Trophoblast cell (in vitro differentiated cells and primary cell): ENCODE measurements around the gene ADAMTSL5.
A peak's percentile ranks its signal among the peaks of the same experiment; 100 is the strongest.

Experiments used
- DNase-seq, 2 donors: peaks; one replicate each; pipeline ENCODE4 v3.0.0-alpha.2; 2016
- H2AFZ ChIP-seq: 2 replicates; pipeline ENCODE4 v1.6.1; 2013; ENCODE audit warnings: low read length, moderate library complexity, mild to moderate bottlenecking; ENCODE audit not compliant: insufficient read depth, poor library complexity
- H2AK5ac ChIP-seq: 2 replicates; pipeline ENCODE4 v1.6.1; 2013; ENCODE audit warnings: mild to moderate bottlenecking, low read length
- H2BK120ac ChIP-seq: 2 replicates; pipeline ENCODE4 v1.6.1; 2013; ENCODE audit warnings: low read length, mild to moderate bottlenecking, moderate library complexity; ENCODE audit not compliant: insufficient read depth, poor library complexity
- H2BK12ac ChIP-seq: 2 replicates; pipeline ENCODE4 v1.6.1; 2013; ENCODE audit warnings: mild to moderate bottlenecking, low read length, moderate library complexity
- H2BK5ac ChIP-seq: 2 replicates; pipeline ENCODE4 v1.6.1; 2013; ENCODE audit warnings: low read length, low read depth, moderate library complexity, mild to moderate bottlenecking; ENCODE audit not compliant: poor library complexity
- H3K14ac ChIP-seq: 2 replicates; pipeline ENCODE4 v1.6.1; 2013; ENCODE audit warnings: mild to moderate bottlenecking, low read length
- H3K18ac ChIP-seq: 2 replicates; pipeline ENCODE4 v1.6.1; 2013; ENCODE audit warnings: mild to moderate bottlenecking, low read length
- H3K23ac ChIP-seq: 2 replicates; pipeline ENCODE4 v1.6.1; 2013; ENCODE audit warnings: low read length
- H3K27ac ChIP-seq: 2 replicates; pipeline ENCODE4 v1.5.1; 2013; ENCODE audit warnings: low read depth, mild to moderate bottlenecking, inconsistent platforms, low read length, moderate library complexity
- H3K27me3 ChIP-seq: 2 replicates; pipeline ENCODE4 v1.6.1; 2013; ENCODE audit warnings: inconsistent platforms, mild to moderate bottlenecking, low read length, moderate library complexity; ENCODE audit not compliant: insufficient read depth
- H3K36me3 ChIP-seq, 2 experiments: 1 replicate in 1 of 2; 2 replicates in 1 of 2; pipeline ENCODE4 v1.6.1; 2013; ENCODE audit warnings: low read length in 2 of 2, mild to moderate bottlenecking in 2 of 2, moderate library complexity in 1 of 2; ENCODE audit not compliant: insufficient read depth in 2 of 2, control insufficient read depth in 1 of 2
- H3K4ac ChIP-seq: 2 replicates; pipeline ENCODE4 v1.6.1; 2013; ENCODE audit warnings: low read depth, mild to moderate bottlenecking, low read length, moderate library complexity
- H3K4me1 ChIP-seq, 2 experiments: 1 replicate in 1 of 2; 2 replicates in 1 of 2; pipeline ENCODE4 v1.6.1; 2013; ENCODE audit warnings: low read length in 2 of 2, mild to moderate bottlenecking in 2 of 2, moderate library complexity in 1 of 2; ENCODE audit not compliant: insufficient read depth in 2 of 2, control insufficient read depth in 1 of 2
- H3K4me2 ChIP-seq: 2 replicates; pipeline ENCODE4 v1.6.1; 2013; ENCODE audit warnings: inconsistent platforms, mild to moderate bottlenecking, low read length, moderate library complexity
- H3K4me3 ChIP-seq: 2 replicates; pipeline ENCODE4 v1.5.1; 2013; ENCODE audit warnings: mild to moderate bottlenecking, low read depth, low read length, inconsistent platforms
- H3K79me1 ChIP-seq: one replicate; pipeline ENCODE4 v1.6.1; 2013; ENCODE audit warnings: low read length
- H3K79me2 ChIP-seq: 2 replicates; pipeline ENCODE4 v1.6.1; 2013; ENCODE audit warnings: low read length, mild to moderate bottlenecking; ENCODE audit not compliant: control insufficient read depth, insufficient read depth, poor library complexity
- H3K9ac ChIP-seq: 2 replicates; pipeline ENCODE4 v1.6.1; 2013; ENCODE audit warnings: mild to moderate bottlenecking, low read length
- H3K9me3 ChIP-seq: 2 replicates; pipeline ENCODE4 v1.6.1; 2013; ENCODE audit warnings: low read depth, mild to moderate bottlenecking, control low read depth, inconsistent platforms, low read length; ENCODE audit not compliant: insufficient read depth
- H4K12ac ChIP-seq: 2 replicates; pipeline ENCODE4 v1.6.1; 2013; ENCODE audit warnings: low read depth, mild to moderate bottlenecking, low read length, moderate library complexity
- H4K8ac ChIP-seq: 2 replicates; pipeline ENCODE4 v1.6.1; 2013; ENCODE audit warnings: low read depth, mild to moderate bottlenecking, low read length, moderate library complexity
- H4K91ac ChIP-seq: one replicate; pipeline ENCODE4 v1.6.1; 2013; ENCODE audit warnings: low read depth, mild to moderate bottlenecking, low read length, moderate library complexity
- WGBS: extraction: QIAGEN DNeasy Blood & Tissue Kit; methylation state at CpG from one replicate; pipeline ENCODE4 v1.1.7; 2013; ENCODE audit warnings: missing lambda C conversion rate; ENCODE audit not compliant: insufficient read length, insufficient coverage; ENCODE audit errors: extremely low coverage; 5-methylcytosine and 5-hydroxymethylcytosine counted together

The ADAMTSL5 gene

DNA sequence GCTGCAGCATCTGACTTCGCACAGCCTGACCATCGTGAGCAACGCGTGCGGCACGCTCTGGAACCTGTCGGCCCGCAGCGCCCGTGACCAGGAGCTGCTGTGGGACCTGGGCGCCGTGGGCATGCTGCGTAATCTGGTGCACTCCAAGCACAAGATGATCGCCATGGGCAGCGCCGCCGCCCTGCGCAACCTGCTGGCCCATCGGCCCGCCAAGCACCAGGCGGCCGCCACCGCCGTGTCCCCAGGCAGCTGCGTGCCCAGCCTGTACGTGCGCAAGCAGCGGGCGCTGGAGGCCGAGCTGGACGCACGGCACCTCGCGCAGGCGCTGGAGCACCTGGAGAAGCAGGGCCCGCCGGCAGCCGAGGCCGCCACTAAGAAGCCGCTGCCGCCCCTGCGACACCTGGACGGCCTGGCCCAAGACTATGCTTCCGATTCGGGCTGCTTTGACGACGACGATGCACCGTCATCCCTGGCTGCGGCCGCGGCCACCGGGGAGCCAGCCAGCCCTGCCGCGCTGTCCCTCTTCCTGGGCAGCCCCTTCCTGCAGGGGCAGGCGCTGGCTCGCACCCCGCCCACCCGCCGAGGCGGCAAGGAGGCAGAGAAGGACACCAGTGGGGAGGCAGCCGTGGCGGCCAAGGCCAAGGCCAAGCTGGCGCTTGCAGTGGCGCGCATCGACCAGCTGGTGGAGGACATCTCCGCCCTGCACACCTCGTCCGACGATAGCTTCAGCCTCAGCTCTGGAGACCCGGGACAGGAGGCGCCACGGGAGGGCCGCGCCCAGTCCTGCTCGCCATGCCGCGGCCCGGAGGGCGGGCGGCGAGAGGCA lies 47.4 kb downstream of the ADAMTSL5 start:
- Histone ChIP-seq H4K8ac (no peak overlapping the region), H3K9ac (no peak overlapping the region), H3K79me2 (no peaks in the 10 kb centered on the region), H3K18ac (no peak overlapping the region), H3K27me3 (peaks cover 55% of the 10 kb centered on the region), H3K4ac (no peak overlapping the region), H3K36me3 (peaks cover 0 to under 1% of the 10 kb centered on the region in 2 experiments), H3K27ac (no peak overlapping the region), H4K12ac (no peak overlapping the region), H3K4me1 (peaks cover 4 to 11% of the 10 kb centered on the region in 2 experiments), H2BK12ac (no peak overlapping the region), H2BK120ac (no peak overlapping the region), H3K14ac (no peak overlapping the region), H2AK5ac (no peak overlapping the region), H3K4me2 (no peak overlapping the region), H2AFZ (no peak overlapping the region), H3K23ac (no peak overlapping the region), H3K4me3 (no peak overlapping the region), H3K9me3 (peaks cover 24% of the 10 kb centered on the region), H3K79me1 (no peaks in the 10 kb centered on the region), H2BK5ac (no peak overlapping the region), H4K91ac (no peak overlapping the region)
- DNase-seq: peak; percentile 33 to 58
- no CpG with 5 or more reads among the region's 83 CpGs for WGBS

- H2BK12ac ChIP-seq: no peak overlapping the region
- no peak overlapping the region for H3K14ac ChIP-seq
- no peak overlapping the region for H3K23ac ChIP-seq
- peaks cover 0 to 3% of the 10 kb centered on the region in 2 experiments for H3K4me1 ChIP-seq
- no peak overlapping the region for H2AFZ ChIP-seq
- no peak overlapping the region for H4K91ac ChIP-seq
- no peak overlapping the region for H3K4ac ChIP-seq
- H3K79me2 ChIP-seq: no peaks in the 10 kb centered on the region
- H3K9me3 ChIP-seq: peaks cover 18% of the 10 kb centered on the region
- H3K4me2 ChIP-seq: no peak overlapping the region
- WGBS: no CpG with 5 or more reads among the region's 24 CpGs
- no peak for DNase-seq
- H4K8ac ChIP-seq: no peak overlapping the region
- no peak overlapping the region for H4K12ac ChIP-seq
- H2AK5ac ChIP-seq: no peak overlapping the region
- H3K27me3 ChIP-seq: peaks cover 20% of the 10 kb centered on the region
- no peak overlapping the region for H2BK120ac ChIP-seq
- H3K79me1 ChIP-seq: no peaks in the 10 kb centered on the region
- H3K36me3 ChIP-seq: peaks cover 3 to 5% of the 10 kb centered on the region in 2 experiments
- H3K4me3 ChIP-seq: no peak overlapping the region
- no peak overlapping the region for H3K9ac ChIP-seq
- H2BK5ac ChIP-seq: no peak overlapping the region
- H3K18ac ChIP-seq: no peak overlapping the region
- H3K27ac ChIP-seq: no peak overlapping the region
Measured at GRCh38 chr19:1461862-1462261, 51.0 kb downstream of the ADAMTSL5 start.

GRCh38 chr19:1460033-1460995 lies 52.5 kb downstream of the ADAMTSL5 start:
- peaks cover 3 to 5% of the 10 kb centered on the region in 2 experiments for H3K36me3 ChIP-seq
- no peak overlapping the region for H3K4me2 ChIP-seq
- H2AFZ ChIP-seq: no peak overlapping the region
- no peak overlapping the region for H3K4ac ChIP-seq
- no peak overlapping the region for H4K12ac ChIP-seq
- H3K4me3 ChIP-seq: no peak overlapping the region
- no peaks in the 10 kb centered on the region for H3K79me1 ChIP-seq
- no peaks in the 10 kb centered on the region for H3K4me1 ChIP-seq
- no peak overlapping the region for H2BK5ac ChIP-seq
- no peak overlapping the region for H3K23ac ChIP-seq
- H3K27ac ChIP-seq: no peak overlapping the region
- H4K91ac ChIP-seq: no peak overlapping the region
- no peak overlapping the region for H3K14ac ChIP-seq
- no peak for DNase-seq
- no CpG with 5 or more reads among the region's 36 CpGs for WGBS
- H3K27me3 ChIP-seq: peaks cover 4% of the 10 kb centered on the region
- H3K9ac ChIP-seq: no peak overlapping the region
- H3K9me3 ChIP-seq: peaks cover 17% of the 10 kb centered on the region
- no peak overlapping the region for H3K18ac ChIP-seq
- no peak overlapping the region for H2BK12ac ChIP-seq
- no peaks in the 10 kb centered on the region for H3K79me2 ChIP-seq
- no peak overlapping the region for H4K8ac ChIP-seq
- no peak overlapping the region for H2BK120ac ChIP-seq
- H2AK5ac ChIP-seq: no peak overlapping the region

DNA sequence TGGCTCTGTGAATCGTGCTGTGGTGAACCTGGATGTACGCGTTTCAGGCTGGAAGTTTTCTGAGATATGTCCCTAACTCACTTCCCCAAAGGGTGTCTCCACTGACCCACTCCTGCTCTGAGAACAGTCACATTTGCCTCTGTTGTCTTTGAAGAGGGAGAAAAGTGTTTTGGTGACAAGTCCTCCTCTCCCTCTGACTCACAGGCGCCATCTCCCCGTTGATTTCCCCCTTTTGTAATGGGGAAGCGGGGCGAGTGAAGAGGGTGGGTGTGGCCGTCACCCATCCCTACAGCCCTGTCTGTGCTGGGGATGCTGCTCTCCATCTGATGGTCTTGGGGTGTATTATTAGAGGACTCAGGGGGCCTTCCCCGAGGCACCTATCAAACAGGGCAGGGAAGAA lies 53.3 kb downstream of the ADAMTSL5 start:
- Histone ChIP-seq H3K4me3 (no peak overlapping the region), H3K14ac (no peak overlapping the region), H3K18ac (no peak overlapping the region), H3K4me1 (no peaks in the 10 kb centered on the region), H4K91ac (no peak overlapping the region), H3K23ac (no peak overlapping the region), H3K9ac (no peak overlapping the region), H2BK5ac (no peak overlapping the region), H2AFZ (no peak overlapping the region), H2BK120ac (no peak overlapping the region), H3K27me3 (no peaks in the 10 kb centered on the region), H4K8ac (no peak overlapping the region), H2BK12ac (no peak overlapping the region), H3K4ac (no peak overlapping the region), H3K36me3 (peaks cover 3 to 5% of the 10 kb centered on the region in 2 experiments), H3K4me2 (no peak overlapping the region), H3K79me2 (no peaks in the 10 kb centered on the region), H2AK5ac (no peak overlapping the region), H3K9me3 (peaks cover 14% of the 10 kb centered on the region), H3K79me1 (no peaks in the 10 kb centered on the region), H3K27ac (no peak overlapping the region), H4K12ac (no peak overlapping the region)
- no peak for DNase-seq
- no CpG with 5 or more reads among the region's 9 CpGs for WGBS
